Effector memory CD4-positive, alpha-beta T cell (primary cell): ENCODE measurements around the gene TNS3.

Source experiments
- DNase-seq, 3 donors: peaks; one replicate each; pipeline ENCODE4 v3.0.0-alpha.2; 2020
- H3K27ac ChIP-seq: 2 replicates; pipeline ENCODE4 v1.7.0; 2013; ENCODE audit warnings: mild to moderate bottlenecking, low read length, moderate library complexity; ENCODE audit not compliant: insufficient read depth, poor library complexity, severe bottlenecking
- H3K27me3 ChIP-seq: replicated peaks from 2 replicates; pipeline ENCODE4 v1.7.0; 2013; ENCODE audit warnings: mild to moderate bottlenecking, low read length; ENCODE audit not compliant: insufficient read depth, control insufficient read depth, poor library complexity, severe bottlenecking
- H3K36me3 ChIP-seq: 2 replicates; pipeline ENCODE4 v1.7.0; 2013; ENCODE audit warnings: mild to moderate bottlenecking, low read length, moderate library complexity; ENCODE audit not compliant: control insufficient read depth, insufficient read depth
- H3K4me1 ChIP-seq: 2 replicates; pipeline ENCODE4 v1.7.0; 2013; ENCODE audit warnings: low read length, mild to moderate bottlenecking; ENCODE audit not compliant: control insufficient read depth, insufficient read depth, poor library complexity, severe bottlenecking
- H3K4me3 ChIP-seq: 2 replicates; pipeline ENCODE4 v1.7.0; 2013; ENCODE audit warnings: low read length, low read depth, mild to moderate bottlenecking; ENCODE audit not compliant: insufficient read depth, poor library complexity, severe bottlenecking
- H3K9me3 ChIP-seq: 2 replicates; pipeline ENCODE4 v1.7.0; 2013; ENCODE audit warnings: mild to moderate bottlenecking, low read length, moderate library complexity; ENCODE audit not compliant: control insufficient read depth

TNS3 gene

DNA sequence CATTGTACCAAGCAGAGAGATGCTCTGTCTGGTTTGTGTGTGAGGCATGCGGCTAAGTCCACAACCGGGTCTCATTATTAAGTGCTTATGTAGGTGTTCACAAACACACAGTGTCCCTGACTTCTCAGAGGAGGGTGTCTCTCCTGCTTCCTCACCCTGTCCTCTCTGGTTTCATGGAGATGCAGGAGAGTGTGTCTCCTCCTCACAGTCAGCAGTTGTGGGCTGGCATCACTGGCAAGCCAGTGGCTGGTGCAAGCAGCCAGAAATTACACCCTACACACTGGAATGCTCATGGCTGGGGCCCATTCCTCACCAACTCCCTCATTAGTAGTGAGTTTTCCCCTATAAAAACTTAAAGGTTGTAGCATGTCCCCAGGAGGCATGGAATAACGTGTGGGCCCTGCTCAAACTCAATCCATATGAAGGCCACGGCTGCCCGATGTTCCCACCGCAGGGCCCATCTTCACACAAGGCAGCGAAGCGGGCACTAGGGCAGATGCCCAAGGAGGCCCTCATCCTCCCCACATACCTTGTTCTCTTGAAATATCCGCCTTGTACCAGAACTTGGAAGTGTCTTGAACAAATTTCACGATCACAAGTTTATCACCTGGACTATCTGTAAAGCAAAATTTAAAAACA is 280.1 kb downstream of the TNS3 start:
- Histone ChIP-seq H3K4me3 (no peak overlapping the region), H3K9me3 (no peaks in the 10 kb centered on the region), H3K4me1 (no peaks in the 10 kb centered on the region), H3K27me3 (no peaks in the 10 kb centered on the region), H3K36me3 (no peaks in the 10 kb centered on the region), H3K27ac (no peak overlapping the region)
- DNase-seq: no peak

DNA sequence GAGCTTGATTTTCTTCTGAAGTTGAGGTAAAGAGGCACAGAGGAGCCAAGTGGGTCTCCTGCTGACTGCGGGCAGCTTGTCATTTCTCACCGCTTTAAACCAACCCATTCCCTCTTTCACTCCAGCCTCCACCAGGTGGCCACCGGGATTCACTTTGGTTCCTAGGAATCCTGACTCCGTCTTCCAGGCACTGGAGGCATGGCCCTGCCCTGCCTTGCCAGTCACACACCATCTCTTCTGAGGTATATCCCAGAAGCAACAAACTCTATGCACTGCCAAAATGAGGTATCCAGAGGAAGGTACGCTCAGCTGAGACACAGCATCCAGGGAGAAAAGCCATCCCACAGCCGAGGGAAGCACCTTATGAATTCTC is 280.8 kb downstream of the TNS3 start:
- H3K9me3 ChIP-seq: no peaks in the 10 kb centered on the region
- H3K4me1 ChIP-seq: no peaks in the 10 kb centered on the region
- DNase-seq: no peak
- no peak overlapping the region for H3K4me3 ChIP-seq
- no peaks in the 10 kb centered on the region for H3K36me3 ChIP-seq
- no peak overlapping the region for H3K27ac ChIP-seq
- H3K27me3 ChIP-seq: no peaks in the 10 kb centered on the region

DNA sequence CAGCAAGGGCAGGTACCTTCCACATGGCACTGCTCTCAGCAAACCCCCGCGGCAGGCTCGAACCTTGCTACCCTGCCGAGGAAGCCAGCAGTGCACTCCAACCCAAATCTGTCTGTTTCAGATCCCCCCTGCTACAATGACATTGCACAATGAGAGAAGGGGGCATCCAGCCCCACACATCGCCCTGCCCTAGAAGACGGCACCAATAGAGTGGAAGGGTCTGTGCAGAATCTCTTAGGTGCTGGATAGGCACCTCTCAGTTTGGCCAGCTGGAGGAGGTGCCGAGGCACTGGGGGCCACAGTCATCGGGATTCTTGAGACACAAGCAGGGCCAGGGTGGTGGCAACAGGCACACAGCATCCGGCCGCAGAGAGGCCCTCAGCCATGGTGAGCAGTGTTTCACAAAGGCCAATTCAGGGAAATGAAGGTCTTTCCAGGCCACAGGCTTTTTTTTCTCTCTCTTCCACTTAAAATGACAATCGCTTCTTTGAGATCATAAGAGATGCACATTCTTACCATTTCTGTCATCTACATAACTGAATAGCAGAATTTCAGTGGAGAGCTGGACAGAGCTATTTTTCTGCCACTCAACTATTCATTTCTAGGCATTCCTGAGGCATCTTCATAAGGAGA is 281.3 kb downstream of the TNS3 start:
- Histone ChIP-seq H3K27me3 (no peaks in the 10 kb centered on the region), H3K4me1 (no peaks in the 10 kb centered on the region), H3K9me3 (no peaks in the 10 kb centered on the region), H3K36me3 (no peaks in the 10 kb centered on the region), H3K27ac (no peak overlapping the region), H3K4me3 (no peak overlapping the region)
- DNase-seq: no peak

DNA sequence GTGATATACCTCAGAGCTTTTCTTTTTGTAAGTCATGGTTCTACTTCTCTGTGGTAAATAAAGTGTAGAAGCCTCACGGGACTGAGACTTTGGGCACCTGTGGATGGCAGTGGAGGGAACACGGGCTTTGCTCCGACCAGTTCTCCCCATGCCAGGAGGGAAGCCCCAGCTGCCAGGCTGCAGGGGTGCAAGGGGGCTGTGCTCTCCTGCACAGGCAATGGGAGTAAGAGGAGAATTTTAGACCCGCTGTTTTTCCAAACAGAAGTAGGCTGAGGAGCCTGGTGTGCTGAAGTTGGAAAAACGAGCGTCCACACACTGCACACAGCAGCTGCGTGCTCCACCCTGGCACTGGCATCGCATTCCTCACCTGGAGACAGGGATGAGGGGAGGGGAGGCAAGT is 282.4 kb downstream of the TNS3 start:
- H3K36me3 ChIP-seq: no peaks in the 10 kb centered on the region
- no peaks in the 10 kb centered on the region for H3K9me3 ChIP-seq
- no peaks in the 10 kb centered on the region for H3K27me3 ChIP-seq
- H3K4me3 ChIP-seq: no peak overlapping the region
- H3K27ac ChIP-seq: no peak overlapping the region
- H3K4me1 ChIP-seq: no peaks in the 10 kb centered on the region
- DNase-seq: no peak

DNA sequence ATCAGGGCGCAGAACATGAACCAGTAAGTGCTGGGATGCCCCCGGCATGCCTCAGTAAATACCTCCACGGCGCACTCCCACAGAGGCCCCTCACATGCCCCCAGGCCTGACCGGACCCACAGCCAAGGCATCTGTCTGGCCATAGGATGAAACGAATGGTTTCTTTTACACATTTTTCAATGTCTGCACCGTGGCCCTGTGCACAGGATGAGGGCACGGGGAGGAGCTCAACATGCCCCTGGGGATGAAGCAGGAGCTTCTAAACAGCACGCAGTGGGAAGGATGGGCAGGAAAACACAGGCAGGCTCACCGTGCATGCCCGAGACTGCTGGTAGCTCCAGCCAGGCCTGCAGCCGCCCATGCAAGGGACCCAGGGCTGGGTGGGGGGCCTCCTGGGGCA is 283.3 kb downstream of the TNS3 start:
- H3K36me3 ChIP-seq: no peaks in the 10 kb centered on the region
- no peak overlapping the region for H3K27ac ChIP-seq
- no peak for DNase-seq
- H3K9me3 ChIP-seq: no peaks in the 10 kb centered on the region
- no peaks in the 10 kb centered on the region for H3K27me3 ChIP-seq
- no peaks in the 10 kb centered on the region for H3K4me1 ChIP-seq
- H3K4me3 ChIP-seq: no peak overlapping the region

DNA sequence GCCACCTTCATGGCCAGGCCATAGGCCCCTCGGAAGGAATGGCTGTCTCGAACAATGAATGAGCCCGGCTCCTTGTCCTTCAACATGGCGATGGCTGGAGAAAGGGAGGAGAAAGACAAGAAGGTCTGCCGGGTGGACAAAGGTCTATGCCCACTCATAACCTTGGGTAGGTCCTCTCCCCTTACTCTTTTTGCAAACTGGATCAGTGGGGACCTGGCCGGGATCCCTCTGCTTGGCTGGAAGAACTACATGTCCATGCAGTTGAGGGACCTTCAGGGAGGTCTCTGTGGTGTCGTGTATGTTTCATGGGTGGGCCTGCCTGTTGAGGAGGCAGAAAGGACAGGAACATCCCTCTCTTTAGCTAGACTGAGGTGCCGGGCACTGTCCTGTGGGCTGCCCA is 284.8 kb downstream of the TNS3 start:
- no peaks in the 10 kb centered on the region for H3K9me3 ChIP-seq
- no peak for DNase-seq
- H3K4me3 ChIP-seq: no peak overlapping the region
- H3K27ac ChIP-seq: no peak overlapping the region
- H3K27me3 ChIP-seq: no peaks in the 10 kb centered on the region
- no peaks in the 10 kb centered on the region for H3K36me3 ChIP-seq
- no peaks in the 10 kb centered on the region for H3K4me1 ChIP-seq

DNA sequence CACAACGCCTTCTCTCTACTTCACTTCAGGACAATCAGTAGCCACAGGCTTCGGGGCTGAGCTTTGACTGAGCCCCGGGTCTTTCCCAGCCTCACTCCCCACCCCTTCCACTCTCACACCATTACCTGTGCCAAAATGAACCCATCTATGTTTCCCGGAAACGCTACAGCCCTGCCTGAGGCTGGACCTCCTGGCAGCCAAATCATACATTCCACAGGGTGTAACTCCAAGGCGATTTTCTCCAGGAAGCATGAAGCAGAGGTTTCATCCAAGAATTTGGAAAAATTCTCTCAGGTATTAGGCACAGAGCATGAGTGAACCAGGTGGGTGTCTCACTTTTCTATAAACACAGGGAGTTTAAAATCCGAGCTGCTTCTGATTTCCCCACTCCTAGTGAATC is 286.3 kb downstream of the TNS3 start:
- Histone ChIP-seq H3K4me1 (no peaks in the 10 kb centered on the region), H3K4me3 (no peak overlapping the region), H3K27me3 (no peaks in the 10 kb centered on the region), H3K36me3 (no peaks in the 10 kb centered on the region), H3K9me3 (no peaks in the 10 kb centered on the region), H3K27ac (no peak overlapping the region)
- DNase-seq: no peak

DNA sequence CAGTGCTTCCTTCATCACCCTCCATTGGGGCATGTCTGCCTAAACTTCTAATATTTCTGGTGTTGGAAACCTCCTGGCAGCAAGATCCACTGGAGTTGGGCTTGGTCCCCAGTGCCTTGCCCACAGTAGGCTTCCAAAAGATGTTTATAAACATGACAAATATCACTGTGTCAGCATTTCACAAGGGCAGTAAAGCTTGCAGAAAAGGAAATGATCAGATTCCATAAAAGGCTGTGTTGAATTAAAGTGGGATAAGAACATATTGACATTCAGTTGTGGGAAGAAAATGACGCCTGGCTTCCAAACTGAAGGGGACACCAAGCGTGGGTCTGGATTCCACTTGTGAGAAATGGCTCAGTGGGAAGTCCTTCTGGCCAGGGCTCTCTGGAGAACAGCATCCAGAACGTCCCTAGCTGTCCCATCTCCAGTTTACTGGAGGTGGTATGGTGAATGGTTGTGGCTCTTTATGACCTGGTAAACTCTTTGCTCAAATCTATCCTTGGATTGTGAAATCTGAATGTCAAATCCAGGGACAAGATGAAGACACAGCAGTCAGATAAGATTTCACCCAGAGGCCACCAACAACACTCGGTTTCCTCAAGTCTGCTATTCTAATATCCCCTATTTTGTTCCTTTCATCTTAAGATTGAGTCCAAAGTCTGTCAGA is 287.2 kb downstream of the TNS3 start:
- Histone ChIP-seq H3K36me3 (no peaks in the 10 kb centered on the region), H3K4me3 (no peak overlapping the region), H3K27me3 (no peaks in the 10 kb centered on the region), H3K4me1 (no peaks in the 10 kb centered on the region), H3K27ac (no peak overlapping the region), H3K9me3 (no peaks in the 10 kb centered on the region)
- DNase-seq: no peak

DNA sequence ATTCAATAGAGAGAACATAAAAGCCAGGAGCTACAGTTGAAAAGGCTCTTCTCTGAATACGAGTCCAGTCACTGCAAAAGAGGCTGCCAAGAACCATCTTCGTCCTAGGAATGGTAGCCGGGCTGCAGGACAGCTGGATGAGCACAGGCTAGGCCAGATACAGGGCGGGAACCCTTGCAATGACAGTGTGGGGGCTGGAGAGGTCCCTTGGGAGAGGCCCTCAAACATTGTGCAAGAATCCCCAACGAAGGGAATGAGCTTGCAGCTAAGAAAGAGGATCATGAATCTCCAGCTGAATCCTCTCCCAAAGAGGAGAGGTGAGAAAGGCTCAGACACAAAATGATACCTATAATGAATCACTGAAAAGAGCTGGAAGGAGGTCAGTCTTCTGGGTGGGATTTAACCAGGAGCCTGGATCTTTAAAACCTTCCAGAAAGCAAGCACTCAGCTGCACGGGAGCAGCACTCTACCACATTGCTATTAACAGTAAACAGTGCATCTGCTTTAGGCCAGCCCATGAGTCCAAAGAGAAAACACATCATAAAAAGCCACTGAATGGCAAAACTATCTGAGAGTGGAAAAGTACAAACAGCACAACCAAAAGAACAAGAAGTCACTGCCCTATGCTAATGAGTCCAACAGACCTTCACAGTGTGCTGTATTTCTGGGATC is 287.9 kb downstream of the TNS3 start:
- no peak for DNase-seq

DNA sequence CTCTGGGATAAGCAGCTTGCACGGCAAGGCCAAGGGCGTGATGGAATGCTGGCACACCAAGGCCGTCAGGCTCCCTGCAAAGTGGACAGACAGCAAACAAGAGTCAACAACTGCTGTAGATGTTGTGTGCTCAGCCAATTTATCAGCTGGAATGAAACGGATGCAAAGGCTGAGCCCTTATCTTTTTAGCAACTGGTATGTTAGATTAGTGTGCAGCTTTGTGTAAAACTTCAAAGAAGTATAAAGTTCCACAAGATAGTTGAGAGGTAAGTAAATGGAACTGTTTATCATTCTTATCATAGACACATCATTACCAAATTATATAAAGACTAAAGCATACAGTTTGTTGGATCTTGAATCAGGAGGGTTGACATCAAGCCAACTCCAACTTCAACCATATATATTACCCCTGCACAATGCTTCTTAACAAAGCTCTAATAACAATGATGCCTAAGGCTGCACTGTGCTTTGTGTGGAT is 289.0 kb downstream of the TNS3 start:
- H3K4me1 ChIP-seq: no peaks in the 10 kb centered on the region
- H3K27me3 ChIP-seq: no peaks in the 10 kb centered on the region
- no peaks in the 10 kb centered on the region for H3K9me3 ChIP-seq
- H3K4me3 ChIP-seq: no peak overlapping the region
- no peak for DNase-seq
- no peak overlapping the region for H3K27ac ChIP-seq
- H3K36me3 ChIP-seq: no peaks in the 10 kb centered on the region

More for the DNA sequence above, 287.9 kb downstream of the TNS3 start:
- no peaks in the 10 kb centered on the region for H3K36me3 ChIP-seq
- H3K4me3 ChIP-seq: no peak overlapping the region
- H3K27me3 ChIP-seq: no peaks in the 10 kb centered on the region
- H3K27ac ChIP-seq: no peak overlapping the region
- H3K4me1 ChIP-seq: no peaks in the 10 kb centered on the region
- H3K9me3 ChIP-seq: no peaks in the 10 kb centered on the region
